Activated CD8-positive, alpha-beta memory T cell treated with anti-CD3 and anti-CD28 coated beads for 24 hours (primary cell): ENCODE data around the gene FYN.
"Not testable (repeated sequence)": the region's sequence is repeated elsewhere in the genome, so short reads cannot be mapped to it uniquely, and the experiment has no call there.

ENCODE experiments used
- DNase-seq: peaks from one replicate; pipeline ENCODE4 v3.0.0-alpha.2; 2020

Gene FYN

GRCh38 chr6:111873178-111874024, at the start of gene FYN:
FYN (minus strand) TSS chr6:111873452; CDS start chr6:111720051, 153,401 bp downstream.
- DNase-seq, result peak; percentile 99

DNA sequence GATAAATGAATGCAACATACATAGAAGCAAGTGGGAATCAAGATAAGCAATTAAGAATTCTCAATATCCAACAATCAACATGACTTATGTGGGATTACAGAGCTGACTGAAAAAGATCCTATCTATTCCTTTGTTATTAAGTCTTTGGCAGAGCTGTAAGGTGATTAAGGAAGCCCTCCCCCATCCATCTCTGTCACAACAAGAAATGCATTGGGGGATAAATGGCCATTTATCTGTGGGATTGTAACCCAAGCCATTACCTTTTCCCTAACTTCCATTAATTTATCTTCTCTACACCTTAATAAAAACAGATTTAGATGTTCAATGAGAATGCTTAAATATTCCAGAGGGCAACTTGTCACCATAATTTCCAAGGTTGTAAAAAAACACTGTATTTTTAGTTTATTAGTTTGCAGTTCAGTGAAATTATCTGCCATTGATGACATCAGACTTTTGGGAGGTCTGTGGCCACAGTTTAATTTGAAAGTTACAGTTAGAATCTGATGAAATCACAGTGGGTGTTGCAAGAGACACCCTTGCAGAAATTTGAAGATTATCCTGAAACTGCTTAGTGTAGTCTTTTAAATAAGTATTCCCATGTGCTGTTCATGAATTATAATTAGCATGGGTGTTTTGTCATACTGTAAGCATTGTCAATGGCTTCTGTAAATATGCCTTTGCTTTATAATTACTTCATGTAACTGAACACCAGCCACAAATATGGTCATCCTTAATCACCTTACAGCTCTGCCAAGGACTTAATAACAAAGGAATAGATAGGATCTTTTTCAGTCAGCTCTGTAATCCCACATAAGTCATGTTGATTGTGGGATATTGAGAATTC, 49.4 kb upstream of the FYN start:
- DNase-seq, result no peak

- DNase-seq, result no peak
Measured at GRCh38 chr6:111921103-111921502, 47.9 kb upstream of the FYN start.

- DNase-seq, result no peak
Measured at GRCh38 chr6:111920578-111920977, 47.3 kb upstream of the FYN start.

- no peak for DNase-seq
Measured at GRCh38 chr6:111918825-111919224, 45.6 kb upstream of the FYN start.

GRCh38 chr6:111916747-111917146, 43.5 kb upstream of the FYN start:
- no peak for DNase-seq

DNA sequence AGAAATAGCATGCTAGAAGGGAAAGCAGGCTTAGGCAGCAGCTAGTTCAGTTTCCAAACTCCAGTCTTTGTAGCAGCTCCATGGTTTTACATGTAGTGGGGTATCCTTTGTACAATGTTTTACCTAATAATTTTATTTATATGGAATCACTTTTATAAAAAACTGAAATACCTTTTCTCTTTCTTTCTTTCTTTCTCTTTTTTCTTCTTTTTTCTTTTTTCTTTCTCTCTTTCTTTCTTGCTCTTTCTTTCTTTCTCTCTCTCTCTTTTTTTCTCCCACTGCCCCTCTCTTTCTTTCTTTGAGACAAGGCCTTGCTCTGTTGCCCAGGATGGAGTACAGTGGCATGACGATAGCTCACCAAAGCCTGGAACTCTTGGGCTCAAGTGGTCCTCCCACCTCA, 41.4 kb upstream of the FYN start:
- no peak for DNase-seq

GRCh38 chr6:111912904-111913303, 39.7 kb upstream of the FYN start:
- DNase-seq, result no peak

- DNase-seq, result no peak
Measured at GRCh38 chr6:111911428-111911827, 38.2 kb upstream of the FYN start.

DNA sequence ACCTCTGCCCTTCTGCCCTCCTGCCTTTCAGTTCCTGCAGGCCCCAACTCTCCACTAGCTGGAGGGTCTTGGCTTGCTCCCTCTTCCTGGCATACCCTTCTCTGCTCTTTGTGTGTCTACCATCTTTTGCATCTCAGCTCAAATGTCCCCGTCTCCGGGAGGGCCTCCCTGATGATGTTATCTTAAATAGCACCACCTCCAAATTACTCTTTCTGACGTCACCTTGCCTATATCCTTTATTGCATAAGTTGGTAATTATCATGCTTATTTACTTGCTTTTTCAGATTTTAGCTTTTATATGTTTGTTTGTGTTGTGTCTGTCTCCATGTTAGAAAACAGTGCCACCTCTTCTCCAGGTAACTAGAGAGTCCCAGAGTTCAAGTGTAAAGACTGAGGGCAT, 36.0 kb upstream of the FYN start:
- no peak for DNase-seq

DNA sequence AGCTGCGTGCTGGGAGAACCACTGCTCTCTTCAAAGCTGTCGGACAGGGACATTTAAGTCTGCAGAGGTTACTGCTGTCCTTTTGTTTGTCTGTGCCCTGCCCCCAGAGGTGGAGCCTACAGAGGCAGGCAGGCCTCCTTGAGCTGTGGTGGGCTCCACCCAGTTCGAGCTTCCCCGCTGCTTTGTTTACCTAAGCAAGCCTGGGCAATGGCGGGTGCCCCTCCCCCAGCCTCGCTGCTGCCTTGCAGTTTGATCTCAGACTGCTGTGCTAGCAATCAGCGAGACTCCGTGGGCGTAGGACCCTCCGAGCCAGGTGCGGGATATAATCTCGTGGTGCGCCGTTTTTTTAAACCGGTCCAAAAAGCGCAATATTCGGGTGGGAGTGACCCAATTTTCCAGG, 35.1 kb upstream of the FYN start:
- not testable (repeated sequence) for DNase-seq

DNA sequence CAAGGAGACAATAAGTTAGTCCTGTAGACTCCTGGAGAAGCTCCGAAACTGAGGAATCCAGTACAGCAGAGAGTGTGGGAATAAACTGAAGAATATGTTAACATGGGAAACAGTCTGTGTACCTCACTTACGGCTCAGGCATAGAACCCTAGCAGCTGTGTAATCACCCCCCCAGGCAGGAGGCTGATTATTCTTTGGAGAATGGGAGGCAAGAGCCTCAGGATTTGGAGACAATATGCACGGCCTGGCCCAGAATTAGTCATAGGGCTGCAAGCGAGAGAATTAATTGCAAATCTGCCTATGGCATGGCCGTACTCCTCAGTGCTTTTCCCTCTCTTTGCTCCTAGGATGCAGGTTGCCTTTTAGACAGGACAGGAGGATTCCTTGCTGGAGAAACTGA, 27.5 kb upstream of the FYN start:
- DNase-seq, result no peak

- DNase-seq, result no peak
Measured at GRCh38 chr6:111899531-111899930, 26.3 kb upstream of the FYN start.

GRCh38 chr6:111898452-111898851, 25.2 kb upstream of the FYN start:
- DNase-seq, result no peak

GRCh38 chr6:111894951-111895350, 21.7 kb upstream of the FYN start:
- no peak for DNase-seq

GRCh38 chr6:111894272-111894671, 21.0 kb upstream of the FYN start:
- no peak for DNase-seq

DNA sequence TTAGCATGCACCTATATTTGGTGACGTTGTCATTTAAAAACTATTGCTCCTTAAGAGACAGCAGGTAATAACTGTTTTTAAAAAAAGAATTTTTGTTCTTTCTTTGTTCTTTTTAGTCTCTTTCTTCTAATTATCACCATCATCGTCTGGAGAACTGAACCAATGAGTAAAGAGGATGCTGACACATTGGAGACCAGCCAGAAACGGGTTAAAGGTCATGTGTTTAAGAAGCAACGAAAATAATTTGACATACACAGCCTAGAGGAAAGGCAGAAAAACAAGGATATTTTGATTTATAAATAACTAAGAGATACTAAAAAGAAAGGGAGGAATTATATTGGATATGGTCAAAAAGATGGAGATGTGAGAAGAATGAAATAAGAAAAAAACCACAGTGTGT, 19.2 kb upstream of the FYN start:
- DNase-seq, result no peak

- DNase-seq, result no peak
Measured at GRCh38 chr6:111890988-111891387, 17.7 kb upstream of the FYN start.

GRCh38 chr6:111888928-111889695, 15.9 kb upstream of the FYN start:
- DNase-seq, result no peak

DNA sequence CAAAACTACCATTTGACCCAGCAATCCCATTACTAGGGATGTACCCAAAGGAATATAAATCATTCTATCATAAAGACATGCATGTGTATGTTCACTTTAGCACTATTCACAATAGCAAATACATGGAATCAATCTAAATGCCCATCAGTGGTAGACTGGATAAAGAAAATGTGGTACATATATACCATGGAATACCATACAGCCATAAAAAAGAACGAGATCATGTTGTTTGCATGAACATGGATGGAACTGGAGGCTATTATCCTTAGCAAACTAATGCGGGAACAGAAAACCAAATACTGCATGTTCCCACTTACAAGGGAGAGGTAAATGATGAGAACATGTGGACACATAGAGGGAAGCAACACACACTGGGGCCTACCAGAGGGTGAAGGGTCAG, 13.5 kb upstream of the FYN start:
- not testable (repeated sequence) for DNase-seq

DNA sequence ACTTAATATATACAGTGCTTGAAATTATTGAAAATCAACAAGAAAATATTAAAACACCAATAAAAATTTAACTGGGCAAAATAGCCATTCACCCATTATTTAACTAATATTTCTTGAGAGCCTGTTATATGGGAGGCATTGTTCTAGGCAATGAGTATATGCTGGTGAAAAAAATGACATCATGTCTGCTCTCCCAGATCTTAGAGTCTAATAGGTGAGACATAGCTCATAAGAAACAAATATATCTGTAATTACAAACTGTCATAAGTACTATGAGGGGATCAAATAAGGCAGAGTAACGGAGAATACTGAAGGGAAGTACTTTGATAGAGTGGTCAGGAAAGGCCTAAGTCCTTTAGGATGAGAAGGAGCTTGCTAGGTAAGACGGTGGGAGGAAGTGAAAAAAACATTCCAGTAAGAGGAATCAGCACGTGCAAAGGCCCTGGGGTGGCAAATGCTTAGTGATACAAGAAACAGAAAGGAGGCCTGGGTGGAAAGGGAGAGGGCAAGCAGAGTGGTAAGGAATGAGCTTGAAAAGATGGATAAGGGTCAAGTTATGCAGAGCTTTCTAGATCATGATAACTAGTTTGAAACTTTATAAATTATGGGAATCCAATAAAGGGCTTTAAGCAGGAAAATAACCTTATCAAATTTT, 12.2 kb upstream of the FYN start:
- DNase-seq, result no peak

GRCh38 chr6:111884068-111884467, 10.8 kb upstream of the FYN start:
- no peak for DNase-seq
